Endothelial cell of umbilical vein (primary cell): Measurements from ENCODE around the gene TREH.

Experiments used
- CTCF ChIP-seq, 2 donors: IDR thresholded peaks; 1 replicate in 1 of 2; 2 replicates in 1 of 2; pipeline ENCODE4 v1.5.1; 2011; ENCODE audit warnings: low read length in 2 of 2, mild to moderate bottlenecking in 2 of 2, moderate library complexity in 2 of 2, control low read depth in 1 of 2, inconsistent platforms in 1 of 2, low read depth in 1 of 2; ENCODE audit not compliant: insufficient read depth in 1 of 2; ENCODE audit errors: extremely low read depth in 1 of 2
- EZH2 ChIP-seq: IDR thresholded peaks from 2 replicates; pipeline ENCODE4 v1.6.1; 2012; ENCODE audit warnings: borderline replicate concordance, low read depth, mild to moderate bottlenecking, moderate library complexity, low read length, inconsistent platforms; ENCODE audit not compliant: severe bottlenecking
- MAX ChIP-seq: IDR thresholded peaks from 2 replicates; pipeline ENCODE4 v1.6.1; 2011; ENCODE audit not compliant: insufficient read depth, insufficient read length
- POLR2A ChIP-seq: IDR thresholded peaks from 2 replicates; pipeline ENCODE4 v1.6.1; 2012; ENCODE audit warnings: low read depth, mild to moderate bottlenecking, control low read depth, low read length

GRCh38 chr11:118659314-118659952, 20.0 kb downstream of the TREH start:
- TF ChIP-seq EZH2 (no peak), POLR2A (peak; percentile 65), CTCF (IDR thresholded peaks at IDR 0.05; ENCODE audit: extremely low read depth in 1 of 2, insufficient read depth in 1 of 2, low read depth in 1 of 2, low read length in 2 of 2) (peak; percentile 97 to 98), MAX (no peak)
